Measurements from ENCODE around the gene DLG5. TPM values are rescaled to one million over a fixed set of nuclear protein-coding genes. Genes with fewer than 3 reads are reported as not detected.

Gene DLG5
- total RNA-seq, 1 donor from 2014 or later: 58.4 TPM

DNA sequence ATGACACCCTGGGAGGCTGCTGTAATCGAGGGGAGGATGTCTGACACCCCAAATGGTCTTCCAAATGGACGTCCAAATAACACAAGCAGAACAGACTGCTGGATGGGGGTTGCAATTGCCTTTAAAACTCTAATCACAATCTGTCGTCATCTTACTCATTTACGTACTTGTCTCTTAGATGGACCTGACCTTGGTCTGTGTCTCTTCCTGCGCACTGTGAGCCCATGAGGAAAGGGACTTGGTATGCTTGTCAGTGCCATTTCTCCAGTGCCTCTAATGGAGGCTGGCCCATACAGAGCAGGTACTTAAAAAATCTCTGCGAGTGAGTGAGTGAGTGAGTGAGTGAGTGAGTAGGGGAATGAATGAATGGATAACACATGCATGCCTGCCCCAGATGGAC, 93.3 kb downstream of the DLG5 start:
- no peaks in the 10 kb centered on the region for H3K79me2 ChIP-seq (ENCODE audit: insufficient read depth, low read length)
- Mint-ChIP-seq H3K36me3 (ENCODE audit: low read depth, unreplicated experiment) (peaks cover 20% of the 10 kb centered on the region), H3K27ac (ENCODE audit: unreplicated experiment) (no peak overlapping the region), H3K4me1 (ENCODE audit: low read depth, unreplicated experiment) (peaks cover 11% of the 10 kb centered on the region), H3K4me3 (ENCODE audit: unreplicated experiment) (no peak overlapping the region), H3K9me3 (ENCODE audit: unreplicated experiment) (no peaks in the 10 kb centered on the region), H3K27me3 (ENCODE audit: low read depth, unreplicated experiment) (no peaks in the 10 kb centered on the region)
- H3K27me3 ChIP-seq (ENCODE audit: insufficient read depth, low read length): no peaks in the 10 kb centered on the region
- FAIRE-seq (no peak), DNase-seq (ENCODE audit: low read depth) (no peak)
- no peak overlapping the region for H2AFZ ChIP-seq (ENCODE audit: low read depth, low read length)
- no peak overlapping the region for H3K4me2 ChIP-seq (ENCODE audit: low read length)
- no peak overlapping the region for H3K27ac ChIP-seq (ENCODE audit: low read depth, low read length)
- no peak for TF ChIP-seq EZH2 (IDR thresholded peaks at IDR 0.05; ENCODE audit: insufficient read depth, low read length)
- TF ChIP-seq, protein P1, sequence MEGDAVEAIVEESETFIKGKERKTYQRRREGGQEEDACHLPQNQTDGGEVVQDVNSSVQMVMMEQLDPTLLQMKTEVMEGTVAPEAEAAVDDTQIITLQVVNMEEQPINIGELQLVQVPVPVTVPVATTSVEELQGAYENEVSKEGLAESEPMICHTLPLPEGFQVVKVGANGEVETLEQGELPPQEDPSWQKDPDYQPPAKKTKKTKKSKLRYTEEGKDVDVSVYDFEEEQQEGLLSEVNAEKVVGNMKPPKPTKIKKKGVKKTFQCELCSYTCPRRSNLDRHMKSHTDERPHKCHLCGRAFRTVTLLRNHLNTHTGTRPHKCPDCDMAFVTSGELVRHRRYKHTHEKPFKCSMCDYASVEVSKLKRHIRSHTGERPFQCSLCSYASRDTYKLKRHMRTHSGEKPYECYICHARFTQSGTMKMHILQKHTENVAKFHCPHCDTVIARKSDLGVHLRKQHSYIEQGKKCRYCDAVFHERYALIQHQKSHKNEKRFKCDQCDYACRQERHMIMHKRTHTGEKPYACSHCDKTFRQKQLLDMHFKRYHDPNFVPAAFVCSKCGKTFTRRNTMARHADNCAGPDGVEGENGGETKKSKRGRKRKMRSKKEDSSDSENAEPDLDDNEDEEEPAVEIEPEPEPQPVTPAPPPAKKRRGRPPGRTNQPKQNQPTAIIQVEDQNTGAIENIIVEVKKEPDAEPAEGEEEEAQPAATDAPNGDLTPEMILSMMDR (IDR thresholded peaks at IDR 0.05; ENCODE audit: insufficient read depth, low read depth, low read length): no peak
- H3K9ac ChIP-seq (ENCODE audit: low read length): no peak overlapping the region
- peaks cover 21% of the 10 kb centered on the region for H3K4me1 ChIP-seq (ENCODE audit: insufficient read depth, low read length)
- no peak overlapping the region for H3K4me3 ChIP-seq (ENCODE audit: insufficient read depth, low read depth, low read length)
- no peaks in the 10 kb centered on the region for H3K9me3 ChIP-seq (ENCODE audit: insufficient read depth, low read depth, low read length)
- H4K20me1 ChIP-seq (ENCODE audit: insufficient read depth, low read length): peaks cover 25% of the 10 kb centered on the region
- peaks cover 24% of the 10 kb centered on the region for H3K36me3 ChIP-seq (ENCODE audit: insufficient read depth, low read length)

DNA sequence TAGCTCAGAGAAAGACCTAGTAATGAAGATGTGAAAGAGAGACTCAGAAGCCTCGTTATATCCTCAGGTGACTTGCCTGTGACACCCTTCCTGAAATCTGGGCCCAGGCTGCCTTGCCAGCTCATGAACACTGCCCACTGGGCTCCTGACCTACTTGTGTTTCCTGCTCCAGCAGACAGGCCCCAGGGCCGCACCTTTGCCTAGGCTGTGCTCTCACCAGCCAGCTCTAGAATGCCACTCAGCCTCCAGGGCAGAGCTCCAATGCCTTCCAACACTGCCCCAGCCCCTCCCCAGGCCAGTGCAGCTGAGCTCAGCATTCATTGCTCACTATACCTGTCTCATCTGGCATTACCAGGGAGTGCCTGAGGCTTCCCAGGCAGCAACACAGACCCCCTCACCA, 94.3 kb downstream of the DLG5 start:
- peaks cover 24% of the 10 kb centered on the region for H3K36me3 ChIP-seq (ENCODE audit: insufficient read depth, low read length)

DNA sequence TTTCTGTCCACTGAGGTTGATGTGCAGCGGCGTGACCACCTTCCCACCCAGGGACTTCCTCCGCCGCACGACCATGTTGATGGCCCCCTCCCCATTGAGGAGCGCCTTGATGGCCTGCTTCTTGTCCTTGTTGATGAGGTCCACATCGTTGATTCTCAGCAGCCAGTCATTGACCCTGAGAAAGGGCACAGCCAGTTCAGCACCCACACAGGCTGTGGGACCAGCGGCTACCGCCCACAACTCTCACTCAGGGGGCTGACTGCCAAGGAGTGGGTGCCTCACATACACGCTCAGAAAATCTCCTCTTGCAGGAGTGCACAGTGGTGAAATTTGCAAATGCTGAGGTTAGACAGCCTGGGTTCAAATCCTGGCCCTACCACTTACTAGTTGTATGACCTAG, 97.2 kb downstream of the DLG5 start:
- peaks cover 26% of the 10 kb centered on the region for H3K36me3 ChIP-seq (ENCODE audit: insufficient read depth, low read length)
- H3K4me3 ChIP-seq (ENCODE audit: insufficient read depth, low read depth, low read length): no peak overlapping the region
- Mint-ChIP-seq H3K9me3 (ENCODE audit: unreplicated experiment) (no peaks in the 10 kb centered on the region), H3K4me1 (ENCODE audit: low read depth, unreplicated experiment) (no peaks in the 10 kb centered on the region), H3K36me3 (ENCODE audit: low read depth, unreplicated experiment) (peaks cover 18% of the 10 kb centered on the region), H3K4me3 (ENCODE audit: unreplicated experiment) (no peak overlapping the region), H3K27me3 (ENCODE audit: low read depth, unreplicated experiment) (no peaks in the 10 kb centered on the region), H3K27ac (ENCODE audit: unreplicated experiment) (no peak overlapping the region)
- no peak overlapping the region for H2AFZ ChIP-seq (ENCODE audit: low read depth, low read length)
- H3K4me1 ChIP-seq (ENCODE audit: insufficient read depth, low read length): no peaks in the 10 kb centered on the region
- H3K4me2 ChIP-seq (ENCODE audit: low read length): no peak overlapping the region
- TF ChIP-seq, protein P1 (IDR thresholded peaks at IDR 0.05; ENCODE audit: insufficient read depth, low read depth, low read length): no peak
- no peak for TF ChIP-seq EZH2 (IDR thresholded peaks at IDR 0.05; ENCODE audit: insufficient read depth, low read length)
- no peak overlapping the region for H3K27ac ChIP-seq (ENCODE audit: low read depth, low read length)
- H3K27me3 ChIP-seq (ENCODE audit: insufficient read depth, low read length): no peaks in the 10 kb centered on the region
- FAIRE-seq (no peak), DNase-seq (ENCODE audit: low read depth) (no peak)
- no peaks in the 10 kb centered on the region for H3K9me3 ChIP-seq (ENCODE audit: insufficient read depth, low read depth, low read length)
- no peaks in the 10 kb centered on the region for H3K79me2 ChIP-seq (ENCODE audit: insufficient read depth, low read length)
- H4K20me1 ChIP-seq (ENCODE audit: insufficient read depth, low read length): peaks cover 5% of the 10 kb centered on the region
- no peak overlapping the region for H3K9ac ChIP-seq (ENCODE audit: low read length)

More for the DNA sequence above, 94.3 kb downstream of the DLG5 start:
- H3K4me3 ChIP-seq (ENCODE audit: insufficient read depth, low read depth, low read length): no peak overlapping the region
- H3K9me3 Mint-ChIP-seq (ENCODE audit: unreplicated experiment): no peaks in the 10 kb centered on the region
- TF ChIP-seq, protein P1 (IDR thresholded peaks at IDR 0.05; ENCODE audit: insufficient read depth, low read depth, low read length): no peak
- TF ChIP-seq EZH2 (IDR thresholded peaks at IDR 0.05; ENCODE audit: insufficient read depth, low read length): no peak
- no peak overlapping the region for H3K27ac ChIP-seq (ENCODE audit: low read depth, low read length)
- H3K9me3 ChIP-seq (ENCODE audit: insufficient read depth, low read depth, low read length): no peaks in the 10 kb centered on the region
- no peak overlapping the region for H3K4me3 Mint-ChIP-seq (ENCODE audit: unreplicated experiment)
- peaks cover 14% of the 10 kb centered on the region for H3K4me1 ChIP-seq (ENCODE audit: insufficient read depth, low read length)
- DNase-seq (ENCODE audit: low read depth) (no peak), FAIRE-seq (no peak)
- H3K27ac Mint-ChIP-seq (ENCODE audit: unreplicated experiment): no peak overlapping the region
- no peak overlapping the region for H3K9ac ChIP-seq (ENCODE audit: low read length)
- H2AFZ ChIP-seq (ENCODE audit: low read depth, low read length): no peak overlapping the region
- H3K4me2 ChIP-seq (ENCODE audit: low read length): no peak overlapping the region
- peaks cover 5% of the 10 kb centered on the region for H3K4me1 Mint-ChIP-seq (ENCODE audit: low read depth, unreplicated experiment)
- no peaks in the 10 kb centered on the region for H3K79me2 ChIP-seq (ENCODE audit: insufficient read depth, low read length)
- peaks cover 21% of the 10 kb centered on the region for H4K20me1 ChIP-seq (ENCODE audit: insufficient read depth, low read length)
- H3K27me3 ChIP-seq (ENCODE audit: insufficient read depth, low read length): no peaks in the 10 kb centered on the region
- H3K27me3 Mint-ChIP-seq (ENCODE audit: low read depth, unreplicated experiment): no peaks in the 10 kb centered on the region
- H3K36me3 Mint-ChIP-seq (ENCODE audit: low read depth, unreplicated experiment): peaks cover 20% of the 10 kb centered on the region

Data from astrocyte (in vitro differentiated cells and primary cell).